ENCODE data around the gene CHI3L1.

- no peak for TF ChIP-seq CTCF (IDR thresholded peaks at IDR 0.05; ENCODE audit: insufficient read depth, low read length, poor library complexity, severe bottlenecking)
- no peak for TF ChIP-seq EZH2phosphoT487 (conservative IDR thresholded peaks at IDR 0.05; ENCODE audit: low read length)
Measured at GRCh38 chr1:203151362-203152157, 34.9 kb downstream of the CHI3L1 start.

Data from SU-DHL-6 (cell line).